ENCODE results near the gene PPHLN1.

PPHLN1 gene

GRCh38 chr12:42482748-42483520, 157.0 kb downstream of the PPHLN1 start:
- DNase-seq (ENCODE audit: low read depth) = peak; percentile 34

GRCh38 chr12:42483521-42483790, 157.5 kb downstream of the PPHLN1 start:
- no peak for DNase-seq (ENCODE audit: low read depth)

GRCh38 chr12:42484996-42485395, 159.0 kb downstream of the PPHLN1 start:
- peak; percentile 32 for DNase-seq (ENCODE audit: low read depth)

GRCh38 chr12:42485823-42486222, 159.9 kb downstream of the PPHLN1 start:
- DNase-seq (ENCODE audit: low read depth) = no peak

GRCh38 chr12:42486407-42486806, 160.4 kb downstream of the PPHLN1 start:
- DNase-seq (ENCODE audit: low read depth) = no peak

- no peak for DNase-seq (ENCODE audit: low read depth)
These were observed 164.4 kb downstream of the PPHLN1 start for GRCh38 chr12:42490261-42490842.
